ENCODE measurements around the gene MYH7. TPM values are rescaled to one million over a fixed set of nuclear protein-coding genes. Genes with fewer than 3 reads are reported as not detected.

MYH7 gene
- polyA plus RNA-seq, 2 of the 4 experiments (the other 2 are of a cell fraction) = not detected

DNA sequence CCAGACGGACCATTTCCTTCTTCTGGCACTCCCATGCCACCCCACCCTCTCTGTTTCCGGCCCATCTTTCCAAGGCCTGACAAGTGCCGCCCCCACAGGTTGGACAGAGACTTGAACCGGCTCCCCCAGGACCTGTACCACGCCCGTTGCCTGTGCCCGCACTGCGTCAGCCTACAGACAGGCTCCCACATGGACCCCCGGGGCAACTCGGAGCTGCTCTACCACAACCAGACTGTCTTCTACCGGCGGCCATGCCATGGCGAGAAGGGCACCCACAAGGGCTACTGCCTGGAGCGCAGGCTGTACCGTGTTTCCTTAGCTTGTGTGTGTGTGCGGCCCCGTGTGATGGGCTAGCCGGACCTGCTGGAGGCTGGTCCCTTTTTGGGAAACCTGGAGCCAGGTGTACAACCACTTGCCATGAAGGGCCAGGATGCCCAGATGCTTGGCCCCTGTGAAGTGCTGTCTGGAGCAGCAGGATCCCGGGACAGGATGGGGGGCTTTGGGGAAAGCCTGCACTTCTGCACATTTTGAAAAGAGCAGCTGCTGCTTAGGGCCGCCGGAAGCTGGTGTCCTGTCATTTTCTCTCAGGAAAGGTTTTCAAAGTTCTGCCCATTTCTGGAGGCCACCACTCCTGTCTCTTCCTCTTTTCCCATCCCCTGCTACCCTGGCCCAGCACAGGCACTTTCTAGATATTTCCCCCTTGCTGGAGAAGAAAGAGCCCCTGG, 59.8 kb downstream of the MYH7 start:
- DNase-seq (ENCODE audit: low read depth in 1 of 2, low spot score in 1 of 2) = no peak
- no peak overlapping the region for H3K4me3 ChIP-seq
- CTCF ChIA-PET = interaction anchor here (1.5 to 11.1 kb wide), 6 partner anchors 8 to 67 kb away, joined by 4 to 186 read pairs (median 71); no protein-coding TSS in a partner anchor
- POLR2A ChIA-PET = no interaction called here
- H3K27ac ChIP-seq = no peak overlapping the region
- WGBS (ENCODE audit: missing lambda C conversion rate) = 80% methylated on average over 16 of the region's 21 CpGs
- FAIRE-seq = no peak
- ATAC-seq = no peak
- H3K4me1 ChIP-seq = no peaks in the 10 kb centered on the region
- H3K4me2 ChIP-seq = no peak overlapping the region
- TF ChIP-seq TFCP2L1 (CRISPR knock-in tag; IDR thresholded peaks at IDR 0.05) (no peak), ZSCAN20 (CRISPR knock-in tag; IDR thresholded peaks at IDR 0.05) (no peak)
- no peaks in the 10 kb centered on the region for H3K9me3 ChIP-seq

GRCh38 chr14:23373041-23373440, 62.4 kb downstream of the MYH7 start:
- no peak for TF ChIP-seq FOSB (CRISPR knock-in tag; IDR thresholded peaks at IDR 0.05)
- no peak for TF ChIP-seq ZFP36 (IDR thresholded peaks at IDR 0.05; ENCODE audit: borderline replicate concordance, partially characterized antibody)
- no peak for TF ChIP-seq ELK1 (IDR thresholded peaks at IDR 0.05; ENCODE audit: low read depth, low read length)
- TF ChIP-seq GATA3 (IDR thresholded peaks at IDR 0.05; ENCODE audit: borderline replicate concordance) = no peak
- TF ChIP-seq EP300 (IDR thresholded peaks at IDR 0.05) = no peak
- TF ChIP-seq JUN (IDR thresholded peaks at IDR 0.05) = no peak
- no peak for TF ChIP-seq USF2 (IDR thresholded peaks at IDR 0.05)
- no peak for TF ChIP-seq MAFK (IDR thresholded peaks at IDR 0.05; ENCODE audit: partially characterized antibody)
- TF ChIP-seq, protein P1, sequence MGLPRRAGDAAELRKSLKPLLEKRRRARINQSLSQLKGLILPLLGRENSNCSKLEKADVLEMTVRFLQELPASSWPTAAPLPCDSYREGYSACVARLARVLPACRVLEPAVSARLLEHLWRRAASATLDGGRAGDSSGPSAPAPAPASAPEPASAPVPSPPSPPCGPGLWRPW (IDR thresholded peaks at IDR 0.05) = no peak
- no peak for TF ChIP-seq CEBPB (IDR thresholded peaks at IDR 0.05)
- TF ChIP-seq PHF8 (IDR thresholded peaks at IDR 0.05; ENCODE audit: borderline replicate concordance, low read depth) = no peak
- TF ChIP-seq TFCP2L1 (CRISPR knock-in tag; IDR thresholded peaks at IDR 0.05) = no peak
- TF ChIP-seq POLR2AphosphoS2 (conservative IDR thresholded peaks at IDR 0.05; ENCODE audit: low read length) = no peak
- no peak for TF ChIP-seq CHD4 (IDR thresholded peaks at IDR 0.05; ENCODE audit: borderline replicate concordance)
- TF ChIP-seq MAZ (IDR thresholded peaks at IDR 0.05; ENCODE audit: borderline replicate concordance, low read depth, low read length) = no peak
- no peak for TF ChIP-seq EHF (CRISPR knock-in tag; IDR thresholded peaks at IDR 0.05)
- no peak for TF ChIP-seq ZNF302 (CRISPR knock-in tag; IDR thresholded peaks at IDR 0.05)
- H3K4me1 ChIP-seq = no peaks in the 10 kb centered on the region
- no peaks in the 10 kb centered on the region for H3K9me3 ChIP-seq
- no peak for ATAC-seq
- POLR2A ChIA-PET = no interaction called here
- no peak for FAIRE-seq
- H3K4me3 ChIP-seq = no peak overlapping the region
- no peak overlapping the region for H3K27ac ChIP-seq
- 41% methylated on average over 3 of the region's 3 CpGs for WGBS (ENCODE audit: missing lambda C conversion rate)
- no peak overlapping the region for H3K4me2 ChIP-seq
- no peak for DNase-seq (ENCODE audit: low read depth in 1 of 2, low spot score in 1 of 2)
- CTCF ChIA-PET = interaction anchor here (7.3 to 7.9 kb wide), 2 partner anchors 11 to 13 kb away, joined by 30 to 80 read pairs; no protein-coding TSS in a partner anchor

DNA sequence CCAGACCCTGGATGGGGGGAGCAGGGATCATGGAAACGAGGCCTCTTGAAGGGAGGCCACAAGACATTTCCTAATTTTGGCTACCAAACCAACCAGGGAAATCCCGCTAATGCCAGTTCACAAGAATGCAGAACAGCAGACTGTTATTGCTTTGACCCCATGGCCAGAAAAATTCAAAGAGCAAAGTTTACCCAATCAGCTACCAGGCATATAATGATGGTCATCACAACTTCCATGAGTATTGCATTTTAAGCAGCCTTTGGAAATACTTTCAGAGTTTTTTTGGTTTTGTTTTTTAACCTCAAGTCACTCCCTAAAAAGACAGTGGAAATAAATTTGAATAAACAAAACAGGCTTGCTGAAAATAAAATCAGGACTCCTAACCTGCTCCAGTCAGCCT, 63.0 kb downstream of the MYH7 start, which contains the start of gene IL25:
TSS of gene IL25 (plus strand) at position 301 of the 400 bp plus-strand sequence.
- no peak for FAIRE-seq
- ATAC-seq = no peak
- DNase-seq (ENCODE audit: low read depth in 1 of 2, low spot score in 1 of 2) = no peak
- ChIA-PET CTCF (interaction anchor here (7.3 kb wide), 1 partner anchor 12 kb away, joined by 30 read pairs; no protein-coding TSS in a partner anchor), POLR2A (no interaction called here)
- no peaks in the 10 kb centered on the region for H3K9me3 ChIP-seq
- H3K4me3 ChIP-seq = no peak within 1 kb of the TSS
- no peak within 1 kb of the TSS for H3K4me2 ChIP-seq
- no peaks in the 10 kb centered on the region for H3K4me1 ChIP-seq
- 35% methylated on average over 2 of the region's 2 CpGs for WGBS (ENCODE audit: missing lambda C conversion rate)
- H3K27ac ChIP-seq = no peak within 1 kb of the TSS
- TF ChIP-seq SREBF2 (IDR thresholded peaks at IDR 0.05) (no peak), CEBPB (IDR thresholded peaks at IDR 0.05) (no peak), CBX2 (IDR thresholded peaks at IDR 0.05; ENCODE audit: borderline replicate concordance, low read depth) (no peak), ELK1 (IDR thresholded peaks at IDR 0.05; ENCODE audit: low read depth, low read length) (no peak), EHF (CRISPR knock-in tag; IDR thresholded peaks at IDR 0.05) (no peak), TP53 (CRISPR knock-in tag; IDR thresholded peaks at IDR 0.05) (no peak), POLR2AphosphoS2 (conservative IDR thresholded peaks at IDR 0.05; ENCODE audit: low read length) (no peak), GATA3 (IDR thresholded peaks at IDR 0.05; ENCODE audit: borderline replicate concordance) (no peak), RFX5 (IDR thresholded peaks at IDR 0.05) (no peak), RAD21 (conservative IDR thresholded peaks at IDR 0.05 in 1 of 2, IDR thresholded peaks at IDR 0.05 in 1 of 2) (no peak), PHF8 (IDR thresholded peaks at IDR 0.05; ENCODE audit: borderline replicate concordance, low read depth) (no peak), EP300 (IDR thresholded peaks at IDR 0.05) (no peak), SMC3 (IDR thresholded peaks at IDR 0.05) (no peak), NPAS2 (CRISPR knock-in tag; IDR thresholded peaks at IDR 0.05; ENCODE audit: borderline replicate concordance) (no peak), FOSB (CRISPR knock-in tag; IDR thresholded peaks at IDR 0.05) (no peak), USF2 (IDR thresholded peaks at IDR 0.05) (no peak)
- TF ChIP-seq, protein P2, sequence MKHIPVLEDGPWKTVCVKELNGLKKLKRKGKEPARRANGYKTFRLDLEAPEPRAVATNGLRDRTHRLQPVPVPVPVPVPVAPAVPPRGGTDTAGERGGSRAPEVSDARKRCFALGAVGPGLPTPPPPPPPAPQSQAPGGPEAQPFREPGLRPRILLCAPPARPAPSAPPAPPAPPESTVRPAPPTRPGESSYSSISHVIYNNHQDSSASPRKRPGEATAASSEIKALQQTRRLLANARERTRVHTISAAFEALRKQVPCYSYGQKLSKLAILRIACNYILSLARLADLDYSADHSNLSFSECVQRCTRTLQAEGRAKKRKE (CRISPR knock-in tag; IDR thresholded peaks at IDR 0.05; ENCODE audit: low read depth) = no peak

All from A549 (cell line).